GM19240 (cell line): ENCODE measurements around the gene BRIX1.
"Not testable (repeated sequence)": the region's sequence is repeated elsewhere in the genome, so short reads cannot be mapped to it uniquely, and the experiment has no call there.

Experiments used
- DNase-seq: peaks from one replicate; pipeline ENCODE4 v3.0.0; 2011; ENCODE audit warnings: low spot score; ENCODE audit not compliant: insufficient read length

Gene BRIX1

DNA sequence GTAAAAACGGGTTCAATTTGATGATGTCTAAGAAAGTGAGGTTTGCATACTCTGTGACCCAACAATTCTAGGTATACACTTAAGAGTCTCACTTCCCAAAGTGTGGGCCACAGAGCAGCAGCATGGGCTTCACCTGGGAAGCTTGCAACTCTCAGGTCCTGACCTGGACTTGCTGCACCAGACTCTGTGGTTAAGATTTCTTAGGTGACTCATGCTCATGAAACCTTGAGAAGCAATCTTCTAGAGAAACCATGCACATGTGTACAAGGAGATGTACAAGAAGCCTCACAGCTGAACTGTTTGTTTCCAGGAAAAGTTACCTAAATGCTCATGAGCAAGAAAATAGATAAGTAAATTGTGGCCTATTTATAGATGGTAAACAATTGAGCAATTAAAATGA lies 43.8 kb downstream of the BRIX1 start:
- DNase-seq: peak; percentile 42

DNA sequence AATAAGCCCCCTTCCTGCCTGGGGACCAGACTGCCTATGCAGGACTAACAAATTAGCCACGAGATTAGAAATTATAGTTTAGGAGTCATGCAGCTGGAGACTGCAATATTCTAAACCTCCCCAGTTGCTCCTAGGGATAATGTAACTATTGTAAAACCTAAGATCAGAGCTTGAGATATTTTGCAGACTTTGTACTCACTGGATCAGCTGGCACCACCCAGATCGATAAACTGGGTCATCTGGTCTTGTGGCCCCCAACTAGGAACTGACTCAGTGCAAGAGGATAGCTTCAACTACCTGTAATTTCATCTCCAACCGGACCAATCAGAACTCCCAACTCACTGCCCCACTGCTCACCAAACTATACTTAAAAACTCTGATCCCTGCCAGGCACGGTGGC lies 52.0 kb downstream of the BRIX1 start:
- DNase-seq: no peak

DNA sequence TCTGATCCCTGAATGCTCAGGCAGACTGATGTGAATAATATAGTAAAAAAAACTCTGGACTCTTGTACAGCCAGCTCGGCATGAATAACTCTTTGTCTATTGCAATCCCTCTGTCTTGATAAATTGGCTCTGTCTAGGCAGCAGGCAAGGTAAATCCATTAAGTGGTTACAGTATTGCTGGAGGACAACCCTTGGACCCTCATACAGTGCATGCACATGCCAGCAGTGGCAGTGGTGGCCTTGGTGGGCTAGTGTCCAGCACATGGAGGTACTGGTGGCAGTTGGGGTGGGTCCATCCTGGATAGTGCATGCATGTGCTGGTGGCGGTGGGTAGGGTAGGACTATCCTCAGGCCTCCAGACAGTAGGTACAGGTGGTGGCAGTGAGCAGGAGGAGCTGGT lies 52.7 kb downstream of the BRIX1 start:
- no peak for DNase-seq

DNA sequence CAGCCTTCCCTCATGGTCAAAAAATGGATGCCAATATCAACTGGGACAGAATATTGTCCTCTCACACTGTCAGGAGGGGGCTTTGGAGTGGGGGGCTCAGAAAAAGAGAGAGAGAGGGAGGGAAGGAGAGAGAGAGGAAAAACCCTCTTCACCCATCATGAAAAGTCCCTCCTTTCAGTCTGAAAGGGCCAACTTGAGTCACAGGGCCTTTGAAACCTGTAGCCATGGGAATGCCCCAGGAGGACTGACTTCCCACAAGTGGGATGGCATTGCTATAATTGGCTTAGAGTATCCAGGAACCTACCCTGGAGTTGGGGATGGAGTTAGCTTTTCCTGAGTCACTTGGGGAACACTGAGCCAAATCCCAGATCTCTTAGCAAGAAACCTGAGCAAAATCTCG lies 55.0 kb downstream of the BRIX1 start:
- DNase-seq: no peak

DNA sequence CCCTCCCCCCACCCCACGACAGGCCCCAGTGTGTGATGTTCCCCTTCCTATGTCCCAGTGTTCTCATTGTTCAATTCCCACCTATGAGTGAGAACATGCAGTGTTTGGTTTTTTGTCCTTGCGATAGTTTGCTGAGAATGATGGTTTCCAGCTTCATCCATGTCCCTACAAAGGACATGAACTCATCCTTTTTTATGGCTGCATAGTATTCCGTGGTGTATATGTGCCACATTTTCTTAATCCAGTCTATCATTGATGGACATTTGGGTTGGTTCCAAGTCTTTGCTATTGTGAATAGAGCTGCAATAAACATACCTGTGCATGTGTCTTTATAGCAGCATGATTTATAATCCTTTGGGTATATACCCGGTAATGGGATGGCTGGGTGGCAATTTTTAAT lies 56.1 kb downstream of the BRIX1 start:
- not testable (repeated sequence) for DNase-seq
